Stomach (tissue), 4 donors: Measurements from ENCODE around the gene RNF224.

ENCODE experiments used
- EP300 ChIP-seq: sonication (generic); formaldehyde crosslinking; IDR thresholded peaks from one replicate; pipeline ENCODE4 v1.6.1; 2017; ENCODE audit warnings: antibody characterized with exemption
- POLR2A ChIP-seq, 4 donors: fragments of 450-650 bp; IDR thresholded peaks; one replicate each; pipeline ENCODE4 v1.6.1; 2016; ENCODE audit warnings: antibody characterized with exemption in 4 of 4, control low read depth in 2 of 4, mild to moderate bottlenecking in 1 of 4, moderate library complexity in 1 of 4
- POLR2AphosphoS5 ChIP-seq, 3 donors: sonication (generic); formaldehyde crosslinking; IDR thresholded peaks; one replicate each; pipeline ENCODE4 v1.6.1; 2016; ENCODE audit warnings: antibody characterized with exemption in 3 of 3
- TF ChIP-seq, protein P1 (sequence below), 7 experiments: fragments of 450-650 bp in 4 of 7; fragments of 200-600 bp in 3 of 7; sonication (generic) in 3 of 7; IDR thresholded peaks; one replicate each; pipeline ENCODE4 v1.5.1; 2016 to 2019; ENCODE audit warnings: antibody characterized with exemption in 7 of 7, control low read depth in 2 of 7, mild to moderate bottlenecking in 1 of 7

- TF ChIP-seq, protein P1, sequence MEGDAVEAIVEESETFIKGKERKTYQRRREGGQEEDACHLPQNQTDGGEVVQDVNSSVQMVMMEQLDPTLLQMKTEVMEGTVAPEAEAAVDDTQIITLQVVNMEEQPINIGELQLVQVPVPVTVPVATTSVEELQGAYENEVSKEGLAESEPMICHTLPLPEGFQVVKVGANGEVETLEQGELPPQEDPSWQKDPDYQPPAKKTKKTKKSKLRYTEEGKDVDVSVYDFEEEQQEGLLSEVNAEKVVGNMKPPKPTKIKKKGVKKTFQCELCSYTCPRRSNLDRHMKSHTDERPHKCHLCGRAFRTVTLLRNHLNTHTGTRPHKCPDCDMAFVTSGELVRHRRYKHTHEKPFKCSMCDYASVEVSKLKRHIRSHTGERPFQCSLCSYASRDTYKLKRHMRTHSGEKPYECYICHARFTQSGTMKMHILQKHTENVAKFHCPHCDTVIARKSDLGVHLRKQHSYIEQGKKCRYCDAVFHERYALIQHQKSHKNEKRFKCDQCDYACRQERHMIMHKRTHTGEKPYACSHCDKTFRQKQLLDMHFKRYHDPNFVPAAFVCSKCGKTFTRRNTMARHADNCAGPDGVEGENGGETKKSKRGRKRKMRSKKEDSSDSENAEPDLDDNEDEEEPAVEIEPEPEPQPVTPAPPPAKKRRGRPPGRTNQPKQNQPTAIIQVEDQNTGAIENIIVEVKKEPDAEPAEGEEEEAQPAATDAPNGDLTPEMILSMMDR (IDR thresholded peaks at IDR 0.05) = no peak
- TF ChIP-seq POLR2AphosphoS5 (IDR thresholded peaks at IDR 0.05) = no peak
- no peak for TF ChIP-seq POLR2A (IDR thresholded peaks at IDR 0.05)
- TF ChIP-seq EP300 = no peak
Observed at GRCh38 chr9:137241490-137242268, 14.4 kb downstream of the RNF224 start.
